Measurements from ENCODE around the gene CTNS. TPM values are rescaled to one million over a fixed set of nuclear protein-coding genes. Genes with fewer than 3 reads are reported as not detected.

Gene CTNS
- total and polyA plus RNA-seq, 4 donors, result 7.7 to 24.9 (median 19.2) TPM

GRCh38 chr17:3645310-3645709, 8.8 kb downstream of the CTNS start:
- no peak for TF ChIP-seq CTCF (IDR thresholded peaks at IDR 0.05; ENCODE audit: control extremely low read depth, extremely low read depth)
- peaks cover 0 to 32% (median 7%) of the 10 kb centered on the region in 4 donors for H3K36me3 ChIP-seq (ENCODE audit: control insufficient read depth in 4 of 4, insufficient read depth in 4 of 4, low read length in 4 of 4)
- DNase-seq, result no peak
- H3K4me3 ChIP-seq, result no peak overlapping the region
- no peaks in the 10 kb centered on the region for H3K9me3 ChIP-seq (ENCODE audit: control insufficient read depth in 4 of 4, insufficient read depth in 3 of 4, low read length in 3 of 4)
- WGBS, 2 donors, result 83 to 86% methylated on average over 5 of the region's 5 CpGs
- ATAC-seq (ENCODE audit: insufficient read depth, low FRiP score), result no peak
- H3K9ac ChIP-seq (ENCODE audit: insufficient read depth in 1 of 2, low read length in 2 of 2), result no peak overlapping the region
- H3K27ac ChIP-seq (ENCODE audit: low read depth in 1 of 2, low read length in 1 of 2), result no peak overlapping the region
- peaks cover 0 to 5% (median 0%) of the 10 kb centered on the region in 5 donors for H3K4me1 ChIP-seq (ENCODE audit: control insufficient read depth in 5 of 5, insufficient read depth in 5 of 5, low read length in 5 of 5)
- no peaks in the 10 kb centered on the region for H3K27me3 ChIP-seq (ENCODE audit: control insufficient read depth in 3 of 3, insufficient read depth in 3 of 3, low read length in 2 of 3)

DNA sequence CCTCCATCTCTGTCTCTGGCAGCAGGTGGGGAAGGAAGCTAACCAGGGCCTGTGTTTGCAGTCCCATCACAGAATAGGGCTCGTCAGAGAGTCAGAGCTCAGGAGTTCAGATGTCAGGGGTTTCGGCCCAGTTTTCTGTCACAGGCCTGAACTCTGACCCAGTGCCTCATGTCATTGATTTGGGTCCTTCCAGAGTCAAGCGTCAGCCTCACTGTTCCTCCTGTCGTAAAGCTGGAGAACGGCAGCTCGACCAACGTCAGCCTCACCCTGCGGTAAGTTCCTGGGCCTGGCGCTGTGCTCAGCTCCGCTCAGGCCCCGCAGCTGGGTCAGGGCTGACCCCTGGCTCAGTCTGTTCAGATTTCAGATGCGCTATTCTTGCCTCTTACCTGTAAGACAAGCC, 10.7 kb downstream of the CTNS start:
- Histone ChIP-seq H3K9ac (ENCODE audit: insufficient read depth in 1 of 2, low read length in 2 of 2) (no peak overlapping the region), H3K27ac (ENCODE audit: low read depth in 1 of 2, low read length in 1 of 2) (no peak overlapping the region), H3K27me3 (ENCODE audit: control insufficient read depth in 3 of 3, insufficient read depth in 3 of 3, low read length in 2 of 3) (no peaks in the 10 kb centered on the region), H3K9me3 (ENCODE audit: control insufficient read depth in 4 of 4, insufficient read depth in 3 of 4, low read length in 3 of 4) (no peaks in the 10 kb centered on the region), H3K4me3 (no peak overlapping the region), H3K36me3 (ENCODE audit: control insufficient read depth in 4 of 4, insufficient read depth in 4 of 4, low read length in 4 of 4) (peaks cover 0 to 25% (median 6%) of the 10 kb centered on the region in 4 donors), H3K4me1 (ENCODE audit: control insufficient read depth in 5 of 5, insufficient read depth in 5 of 5, low read length in 5 of 5) (no peaks in the 10 kb centered on the region)
- TF ChIP-seq CTCF (IDR thresholded peaks at IDR 0.05; ENCODE audit: control extremely low read depth, extremely low read depth), result no peak
- ATAC-seq (ENCODE audit: insufficient read depth, low FRiP score) (no peak), DNase-seq (no peak)
- WGBS, 2 donors, result 86 to 93% methylated on average over 12 of the region's 12 CpGs

- Histone ChIP-seq H3K4me1 (ENCODE audit: control insufficient read depth in 5 of 5, insufficient read depth in 5 of 5, low read length in 5 of 5) (no peaks in the 10 kb centered on the region), H3K9ac (ENCODE audit: insufficient read depth in 1 of 2, low read length in 2 of 2) (no peak overlapping the region), H3K4me3 (no peak overlapping the region), H3K36me3 (ENCODE audit: control insufficient read depth in 4 of 4, insufficient read depth in 4 of 4, low read length in 4 of 4) (peaks cover 0 to 27% (median 6%) of the 10 kb centered on the region in 4 donors), H3K9me3 (ENCODE audit: control insufficient read depth in 4 of 4, insufficient read depth in 3 of 4, low read length in 3 of 4) (no peaks in the 10 kb centered on the region), H3K27ac (ENCODE audit: low read depth in 1 of 2, low read length in 1 of 2) (no peak overlapping the region), H3K27me3 (ENCODE audit: control insufficient read depth in 3 of 3, insufficient read depth in 3 of 3, low read length in 2 of 3) (no peaks in the 10 kb centered on the region)
- TF ChIP-seq CTCF (IDR thresholded peaks at IDR 0.05; ENCODE audit: control extremely low read depth, extremely low read depth), result no peak
- 72 to 74% methylated on average over 20 of the region's 20 CpGs for WGBS, 2 donors
- DNase-seq (peak; percentile 76 to 80 (median 77)), ATAC-seq (ENCODE audit: insufficient read depth, low FRiP score) (no peak)
Measured at GRCh38 chr17:3647769-3648555, 11.4 kb downstream of the CTNS start.

Data from lung (tissue), 12 donors.